ENCODE measurements around the gene EXOSC3.

GRCh38 chr9:37752642-37753488 lies 32.0 kb downstream of the EXOSC3 start:
- TF ChIP-seq POLR2A (IDR thresholded peaks at IDR 0.05) = no peak
- no peak for TF ChIP-seq CTCF (IDR thresholded peaks at IDR 0.05)

Measured in heart left ventricle (tissue), 13 donors.